Inflammatory macrophage treated with lipopolysaccharide for 1 hour (primary cell): Measurements from ENCODE around the gene DOK4.
"Not testable (repeated sequence)": the region's sequence is repeated elsewhere in the genome, so short reads cannot be mapped to it uniquely, and the experiment has no call there.

Source experiments
- DNase-seq, 2 donors: peaks; one replicate each; pipeline ENCODE4 v3.0.0-alpha.2; 2020 to 2022

DOK4 gene

DNA sequence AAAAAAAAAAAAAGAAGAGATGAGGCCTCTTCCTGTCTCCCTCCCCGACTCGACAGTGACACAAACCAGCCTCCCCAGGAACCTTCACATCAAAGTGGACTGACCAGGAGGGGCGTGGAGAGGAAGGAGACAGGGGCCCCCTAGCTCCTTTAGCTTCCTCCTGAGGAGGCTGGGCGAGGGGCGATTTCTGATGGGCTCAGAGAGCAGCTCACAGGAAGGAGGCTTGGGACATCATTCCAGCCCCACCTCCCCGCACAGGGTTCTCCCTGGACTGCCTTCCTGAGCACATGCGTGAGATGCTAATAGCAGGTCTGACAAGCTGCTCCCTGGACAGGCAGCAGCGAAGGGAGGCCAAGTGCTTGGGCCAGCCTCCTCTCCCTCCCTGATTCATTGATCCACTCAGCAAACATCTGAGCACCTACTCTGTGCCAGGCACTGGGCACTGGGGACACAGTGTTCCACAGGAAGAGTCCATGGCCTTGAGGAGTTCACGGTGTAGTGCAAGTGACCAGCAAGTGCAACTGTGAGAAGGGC, 14.4 kb upstream of the DOK4 start:
- no peak for DNase-seq

DNA sequence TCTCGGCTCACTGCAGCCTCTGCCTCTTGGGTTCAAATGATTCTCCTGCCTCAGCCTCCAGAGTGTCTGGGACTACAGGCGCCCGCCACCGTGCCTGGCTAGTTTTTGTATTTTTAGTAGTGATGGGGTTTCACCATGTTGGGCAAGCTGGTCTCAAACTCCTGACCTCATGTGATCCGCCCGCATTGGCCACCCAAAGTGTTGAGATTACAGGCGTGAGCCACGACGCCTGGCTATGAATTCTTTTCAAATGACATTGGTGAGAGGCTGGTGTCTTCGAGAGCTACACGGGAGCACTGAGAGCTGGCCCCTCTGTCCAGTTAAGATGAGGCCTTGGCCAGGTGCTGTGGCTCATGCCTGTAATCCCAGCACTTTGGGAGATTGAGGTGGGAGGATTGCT, 13.6 kb upstream of the DOK4 start:
- DNase-seq: not testable (repeated sequence)

DNA sequence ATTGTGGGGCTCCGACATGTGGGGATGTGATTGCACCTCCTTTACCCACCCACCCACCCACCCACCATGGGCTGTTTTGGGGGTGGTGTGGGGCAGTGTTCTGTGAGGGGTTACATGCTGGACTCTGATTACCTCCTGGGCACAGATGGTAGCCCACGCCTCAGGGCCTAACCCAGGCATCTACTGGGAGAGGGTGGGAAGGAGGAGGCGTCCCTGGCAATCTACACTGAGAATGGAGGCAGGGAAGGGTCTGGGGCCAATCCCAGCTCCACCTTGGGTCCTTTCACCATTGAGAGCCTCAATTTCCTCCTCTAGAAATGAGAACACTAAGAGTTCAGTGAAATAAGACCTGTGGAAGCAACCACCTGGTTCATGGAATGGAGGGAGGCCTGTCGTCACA, 11.7 kb upstream of the DOK4 start:
- no peak for DNase-seq

DNA sequence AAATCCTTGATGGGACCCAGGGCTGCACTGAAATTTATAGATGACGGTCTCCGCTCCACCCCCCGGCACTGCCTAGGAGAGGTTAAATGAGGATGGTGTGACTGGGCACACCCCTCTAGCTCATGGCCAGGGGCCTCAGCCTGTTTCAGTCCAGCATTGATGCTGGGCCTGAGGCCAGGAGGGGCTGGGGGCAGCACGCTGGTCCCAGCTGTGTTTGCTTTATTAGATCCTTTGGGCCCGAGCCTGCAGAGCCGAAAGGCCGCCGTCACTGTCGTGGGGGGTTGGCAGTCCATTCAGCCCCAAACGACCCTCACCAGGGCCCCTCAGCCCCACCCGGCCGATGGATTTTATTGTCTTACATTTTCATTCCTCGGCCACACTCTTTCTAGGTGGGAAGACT, 10.8 kb upstream of the DOK4 start:
- no peak for DNase-seq

DNA sequence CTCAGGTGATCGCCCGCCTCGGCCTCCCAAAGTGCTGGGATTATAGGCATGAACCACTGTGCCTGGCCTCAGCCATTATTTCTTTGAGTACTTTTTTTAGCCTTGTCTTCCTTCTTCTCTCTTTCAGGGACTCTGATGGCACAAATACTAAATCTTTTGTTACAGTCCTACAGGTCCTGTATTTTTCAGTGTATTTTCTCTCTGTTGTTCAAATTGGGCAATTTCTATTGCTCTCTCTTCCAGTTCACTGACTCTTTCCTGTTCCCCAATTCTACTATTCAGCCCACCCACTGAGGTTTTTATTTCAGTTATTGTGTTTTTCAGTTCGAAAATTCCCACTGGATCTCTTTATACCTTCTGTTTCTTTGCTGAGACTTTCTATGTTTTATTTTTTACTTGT, 7.5 kb upstream of the DOK4 start:
- DNase-seq: no peak

DNA sequence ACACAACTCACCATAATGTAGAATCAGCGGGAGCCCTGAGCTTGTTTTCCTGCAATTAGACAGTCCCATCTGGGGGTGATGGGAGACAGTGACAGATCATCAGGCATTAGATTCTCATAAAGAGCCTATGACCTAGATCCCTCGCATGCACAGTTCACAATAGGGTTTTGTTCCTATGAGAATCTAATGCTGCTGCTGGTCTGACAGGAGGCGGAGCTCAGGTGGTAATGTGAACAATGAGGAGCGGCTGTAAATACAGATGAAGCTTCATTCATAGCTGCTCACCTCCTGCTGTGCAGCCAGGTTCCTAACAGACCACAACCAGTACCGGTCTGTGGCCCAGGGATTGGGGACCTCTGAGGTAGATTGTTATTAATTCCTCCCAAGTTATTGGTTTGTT, 2.9 kb upstream of the DOK4 start:
- DNase-seq: no peak

DNA sequence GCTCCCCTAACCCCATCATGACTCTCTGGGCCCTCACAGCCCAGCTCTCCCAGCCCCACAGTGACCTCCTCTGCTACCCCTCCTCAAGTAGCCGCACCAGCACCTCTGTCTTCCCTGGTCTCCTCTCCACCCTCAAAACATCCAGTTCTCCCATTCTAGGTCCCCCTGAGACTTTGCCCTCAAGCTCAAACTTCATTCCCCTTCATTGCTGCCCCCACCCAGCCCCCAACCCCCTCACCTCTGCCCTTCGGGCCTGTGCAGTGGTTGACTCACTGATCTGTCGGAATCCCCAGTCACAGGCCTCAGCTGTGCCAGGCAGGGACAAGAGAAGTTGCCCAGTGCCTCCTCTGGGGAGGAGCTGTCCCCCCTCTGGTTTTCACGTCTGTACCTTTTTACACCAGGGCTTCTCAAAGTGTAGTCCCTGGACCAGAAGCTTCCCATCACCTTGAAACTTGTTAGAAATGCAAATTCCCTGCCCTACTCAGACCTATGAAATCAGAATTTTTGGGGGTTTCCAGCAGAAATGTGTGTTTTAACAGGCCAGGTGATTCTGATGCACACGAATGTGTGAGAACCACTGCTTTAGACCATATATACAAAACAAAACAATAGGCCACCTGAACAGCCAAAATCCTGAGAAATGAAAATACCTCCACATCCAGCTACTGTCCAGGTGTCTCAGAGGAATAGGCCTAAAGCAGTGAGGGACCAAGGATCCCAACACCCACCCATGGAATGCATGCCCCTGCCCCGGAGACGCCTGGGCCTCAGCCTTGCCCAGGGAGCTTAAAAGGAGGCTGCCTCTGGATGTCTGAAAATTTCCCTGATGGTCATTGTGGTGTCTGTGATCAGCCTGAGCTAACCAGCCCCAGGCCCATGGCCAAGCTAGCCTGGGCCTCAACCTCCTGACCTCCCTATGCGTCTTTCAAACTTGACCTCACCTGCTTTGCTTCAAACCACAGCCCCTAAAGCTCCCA, 853 bp upstream of the DOK4 start:
- DNase-seq: no peak

DNA sequence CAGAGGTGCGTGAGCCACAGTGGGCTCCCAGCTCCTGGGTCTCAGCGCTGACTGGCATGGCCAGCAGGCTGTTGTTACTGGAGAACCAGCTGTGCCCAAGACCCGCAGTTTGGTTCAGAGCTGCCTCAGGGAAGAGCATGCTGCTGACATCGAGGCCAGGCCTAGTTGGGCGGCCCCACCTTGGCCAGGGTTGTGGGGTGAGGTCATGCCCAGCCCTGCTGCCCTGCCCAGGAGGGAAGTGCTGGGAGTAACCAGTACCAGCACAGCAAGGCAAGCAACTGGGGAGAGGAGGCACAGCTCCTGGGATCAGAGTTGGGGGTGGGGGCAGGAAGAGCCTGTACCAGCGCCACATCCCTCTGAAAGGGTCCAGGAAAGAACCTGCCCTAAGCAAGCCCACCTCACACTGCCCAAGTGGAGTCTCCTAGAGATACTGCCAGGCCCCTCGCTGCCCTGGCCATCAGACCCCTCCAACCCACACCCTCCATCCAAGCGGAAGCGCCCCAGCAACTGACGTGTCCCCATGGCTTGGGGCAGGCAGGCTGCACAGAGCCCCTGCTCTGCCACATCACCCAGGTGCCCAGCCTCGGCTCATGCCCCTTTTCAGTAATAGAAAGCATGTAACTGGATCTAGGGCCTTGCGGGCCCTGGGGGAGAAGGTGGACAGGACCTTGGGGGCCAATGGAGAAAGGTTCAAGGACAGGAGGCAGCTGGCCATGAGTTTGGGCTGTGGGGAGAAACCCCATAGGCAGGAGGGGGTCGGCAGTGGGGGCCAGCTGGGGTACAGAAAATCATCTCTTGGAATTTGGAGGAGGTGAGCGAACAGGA, 990 bp downstream of the DOK4 start:
- no peak for DNase-seq

DNA sequence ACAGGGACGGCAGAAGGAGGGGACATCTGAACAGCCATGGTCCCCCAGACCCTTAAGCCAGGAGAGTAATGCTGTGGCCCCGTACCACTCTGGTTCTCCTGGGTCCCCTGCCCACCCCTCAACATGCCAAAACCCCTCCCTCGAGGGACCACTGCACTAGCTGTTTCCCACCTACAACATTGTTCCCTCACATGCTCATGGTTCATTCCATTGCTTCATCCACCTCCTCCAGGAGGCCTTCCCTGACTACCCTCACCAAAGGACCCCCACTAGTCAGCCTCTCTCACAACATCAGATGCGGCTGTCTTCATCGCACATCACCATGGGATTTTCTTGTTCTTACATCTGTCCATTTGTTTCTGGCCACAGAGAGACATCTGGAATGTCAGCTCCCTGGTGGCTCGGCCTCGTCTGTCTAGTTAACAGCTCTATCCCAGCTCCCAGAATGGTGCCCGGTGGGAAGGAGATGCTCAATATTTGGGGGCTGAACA, 1.7 kb downstream of the DOK4 start:
- no peak for DNase-seq

DNA sequence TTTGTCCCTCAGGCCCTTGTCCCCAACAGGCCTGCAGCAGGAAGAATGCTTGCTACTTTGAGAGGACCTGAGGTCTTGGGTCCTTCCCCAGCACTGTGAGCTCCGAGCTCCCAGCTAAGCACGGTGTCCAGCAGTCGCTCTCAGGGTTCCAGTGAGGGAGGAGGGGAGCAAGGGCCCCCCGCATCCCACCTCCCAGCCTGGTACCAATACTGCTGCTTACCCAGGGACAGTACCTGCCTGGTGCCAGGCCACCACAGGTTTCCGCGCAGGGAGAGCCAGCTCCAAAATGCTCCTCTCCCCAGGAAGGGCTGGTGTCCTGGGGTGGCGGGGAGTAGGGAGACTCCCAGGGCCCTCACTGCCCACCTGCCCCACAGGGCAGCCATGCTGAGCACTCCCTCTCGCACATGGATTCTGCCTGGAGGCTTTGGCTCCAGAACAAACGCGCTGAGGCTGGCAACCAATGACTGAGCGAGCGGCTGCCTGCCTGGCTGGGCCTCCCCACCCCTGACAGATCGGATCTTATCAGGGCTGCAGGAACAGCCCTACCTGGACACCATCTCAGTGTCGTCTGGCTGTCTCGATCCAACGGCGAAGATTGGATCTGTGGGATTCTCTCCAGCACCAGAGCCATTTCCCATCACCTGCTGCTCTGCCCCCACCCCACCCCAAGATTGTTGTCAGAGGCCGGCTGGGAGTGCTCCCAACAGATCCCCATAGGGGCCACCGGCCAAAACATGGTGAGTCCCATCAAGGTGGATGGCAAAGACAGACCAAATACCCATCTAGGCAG, 2.4 kb downstream of the DOK4 start:
- DNase-seq: no peak

DNA sequence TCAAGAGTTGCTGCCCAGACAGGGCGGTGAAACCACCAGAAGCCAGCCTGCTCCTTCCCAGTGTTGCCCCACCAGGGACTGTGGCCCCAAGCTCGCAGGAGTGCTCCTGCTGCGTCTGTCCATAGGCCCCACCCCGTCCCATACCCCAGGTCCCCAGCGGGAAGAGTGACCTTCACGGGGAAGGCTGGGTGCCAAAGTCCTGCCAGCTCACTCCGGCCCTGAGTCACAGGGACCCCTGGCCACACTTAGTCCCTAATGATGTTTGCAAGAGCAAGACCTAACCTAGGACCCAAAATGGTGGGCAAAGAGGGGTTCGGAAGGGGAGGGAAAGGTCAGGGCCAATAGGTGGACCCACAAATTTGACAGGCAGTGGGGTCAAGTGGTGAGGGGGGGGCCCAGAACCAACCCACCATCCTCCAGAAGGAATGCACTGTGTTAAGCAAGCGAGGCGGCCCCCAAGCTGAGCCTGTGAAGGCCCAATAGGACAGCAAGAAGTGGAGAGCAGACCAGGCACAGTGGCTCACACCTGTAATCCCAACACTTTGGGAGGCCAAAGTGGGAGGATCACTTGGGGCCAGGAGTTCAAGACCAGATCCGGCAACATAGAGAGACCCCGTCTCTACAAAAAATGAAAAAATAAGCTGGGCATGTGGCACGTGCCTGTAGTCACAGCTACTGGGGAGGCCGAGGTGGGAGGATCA, 3.3 kb downstream of the DOK4 start:
- no peak for DNase-seq

DNA sequence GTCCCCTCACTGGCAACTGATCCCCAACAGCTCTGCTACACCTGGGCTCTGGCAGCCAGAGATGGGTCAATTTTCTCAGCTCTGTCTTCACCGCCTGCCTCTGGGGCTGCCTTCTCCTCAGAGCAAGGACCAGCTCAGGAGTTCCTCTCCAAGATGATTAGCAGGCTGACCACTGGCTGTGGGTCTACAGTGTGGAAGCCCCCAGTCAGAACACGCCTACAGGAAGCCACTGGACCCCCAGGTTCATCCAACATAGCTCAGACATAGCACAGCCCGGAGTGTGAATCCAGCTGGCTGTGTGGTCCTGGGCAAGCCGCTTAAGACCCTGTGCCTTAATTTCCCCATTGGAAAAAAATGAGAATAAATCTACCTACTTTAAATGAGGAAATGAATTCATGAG, 4.9 kb downstream of the DOK4 start:
- DNase-seq: no peak

DNA sequence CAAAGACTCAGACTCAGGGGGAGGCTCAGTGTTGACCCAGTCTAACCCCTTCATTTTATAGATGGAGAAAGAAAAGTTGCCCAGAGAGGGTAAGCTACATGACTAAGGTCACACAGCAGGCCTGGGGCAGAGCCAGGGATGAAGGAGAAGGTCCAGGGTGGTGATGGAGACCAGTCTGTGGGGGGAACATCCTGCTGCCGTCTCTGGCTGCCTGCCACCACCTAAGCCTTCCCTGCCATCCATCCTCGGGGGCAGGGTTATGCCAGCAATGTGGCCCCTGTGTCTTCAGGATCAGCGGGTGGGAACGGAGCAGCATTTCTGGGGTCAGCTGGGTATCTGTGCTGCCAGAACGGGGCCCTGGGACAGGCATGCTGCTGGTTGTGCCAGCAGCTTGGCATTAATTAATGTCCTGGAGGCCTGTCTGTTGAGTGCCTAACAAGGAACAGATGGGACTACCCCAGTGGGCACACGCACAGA, 5.5 kb downstream of the DOK4 start:
- DNase-seq: no peak

DNA sequence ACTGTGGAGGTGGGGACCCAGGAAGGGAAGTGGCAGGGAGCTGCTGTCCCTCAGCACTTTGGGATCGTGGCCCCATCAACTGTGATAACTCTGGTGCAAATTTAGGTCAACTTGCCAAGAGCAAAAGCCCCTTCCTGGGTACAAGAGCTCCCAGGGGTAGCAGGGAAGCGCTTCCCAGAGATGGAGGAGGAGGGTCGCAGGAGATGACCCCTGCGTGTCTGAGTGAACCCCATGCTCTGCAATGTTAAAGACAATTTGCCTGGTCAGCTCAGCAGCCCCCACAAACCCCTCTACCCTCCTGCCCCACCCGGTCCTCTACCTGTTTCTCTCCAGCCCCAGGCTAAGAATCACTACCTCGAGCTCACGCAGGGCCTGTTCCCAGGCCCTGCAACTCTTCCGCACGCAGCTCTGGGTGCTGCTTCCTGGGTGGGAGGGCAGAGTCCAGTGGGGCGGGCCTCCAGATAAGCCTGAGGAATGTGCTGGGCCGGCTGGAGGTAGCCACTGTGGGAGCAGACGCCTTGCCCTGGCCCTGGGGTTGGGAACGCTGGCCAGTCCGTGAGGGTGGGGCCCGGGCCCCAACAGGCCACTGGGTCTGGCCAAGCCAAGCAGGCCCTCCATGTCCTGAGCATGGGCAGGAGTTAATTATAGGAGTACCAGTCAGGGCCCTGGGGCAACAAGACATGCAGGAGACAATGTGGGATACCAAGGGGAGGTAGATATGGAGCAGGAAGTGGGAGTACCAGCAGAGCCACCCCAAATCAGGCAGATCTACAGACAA, 6.1 kb downstream of the DOK4 start:
- no peak for DNase-seq

DNA sequence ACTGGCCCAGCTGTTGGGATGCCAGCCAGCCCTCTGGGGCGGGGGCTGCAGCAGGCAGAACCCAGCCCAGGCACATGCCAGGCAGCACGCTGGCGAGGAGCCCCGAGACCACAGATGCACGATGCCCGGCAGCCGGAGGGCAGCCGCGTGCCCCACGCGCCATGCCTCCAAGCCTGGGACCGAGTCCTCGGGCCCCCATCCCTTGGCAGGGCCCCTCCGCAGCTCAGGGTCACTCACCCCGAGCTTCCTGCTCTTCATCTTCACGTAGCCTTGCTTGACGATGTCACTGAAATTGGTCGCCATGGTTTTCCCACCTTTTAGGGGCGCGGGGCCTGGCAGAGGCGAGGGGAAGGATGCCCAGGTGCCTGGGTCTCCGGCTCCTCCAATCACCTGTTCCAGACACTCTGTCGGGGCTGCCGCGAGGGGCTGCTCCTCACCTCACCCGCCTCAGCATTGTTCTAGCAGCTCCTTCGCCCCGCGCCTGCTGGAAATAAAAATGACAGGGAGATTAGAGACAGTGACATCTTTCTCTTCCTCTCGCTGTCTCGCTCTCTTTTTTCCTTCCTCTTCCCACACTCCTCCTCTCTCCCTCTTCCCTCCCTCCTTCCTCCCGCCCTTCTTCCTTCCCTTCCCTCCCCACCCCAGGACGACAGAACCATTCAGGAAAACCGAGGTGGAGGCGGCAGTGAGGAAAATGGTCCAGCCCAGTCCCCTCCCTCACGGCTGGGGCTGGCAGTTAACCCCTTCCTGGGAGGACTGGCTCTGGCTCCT, 6.9 kb downstream of the DOK4 start:
- no peak for DNase-seq

DNA sequence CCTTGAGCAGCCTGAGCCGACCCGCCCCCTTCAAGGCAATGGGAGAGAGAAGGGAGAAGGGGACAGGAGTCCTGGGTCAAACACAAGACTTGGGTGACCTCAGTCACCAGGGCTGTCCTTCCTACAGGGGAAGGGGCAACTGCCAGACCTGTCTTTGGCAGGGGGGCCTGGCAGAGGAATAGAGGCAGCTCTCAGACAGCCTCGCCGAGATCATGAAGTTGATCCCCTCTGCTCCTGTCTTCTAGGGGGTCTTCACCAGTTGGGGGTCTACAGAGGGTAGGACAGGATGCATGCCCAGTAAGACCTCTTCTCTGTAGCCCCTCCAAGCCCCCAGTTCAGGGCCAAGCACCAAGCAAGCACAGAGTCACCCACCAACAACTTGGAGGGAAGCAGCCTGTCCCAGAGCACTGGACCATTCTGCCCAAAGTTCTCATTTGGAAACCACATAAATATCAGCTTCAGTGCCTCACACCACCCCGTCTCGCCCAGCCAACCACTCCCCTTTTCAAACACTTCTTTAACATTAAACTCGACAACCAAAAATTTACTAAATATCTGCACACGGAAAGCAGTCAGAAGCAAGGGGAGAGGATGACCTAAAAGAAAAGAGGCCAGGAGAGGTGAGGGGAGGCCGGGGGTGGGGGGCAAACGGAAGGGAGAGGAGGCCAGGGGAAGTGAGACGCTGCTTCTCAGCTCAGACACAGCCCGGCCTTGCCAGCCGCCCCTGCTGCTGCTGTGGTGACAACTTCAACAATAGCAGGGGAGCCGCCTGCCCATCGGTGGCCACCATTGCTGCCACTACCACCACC, 7.7 kb downstream of the DOK4 start:
- DNase-seq: no peak

DNA sequence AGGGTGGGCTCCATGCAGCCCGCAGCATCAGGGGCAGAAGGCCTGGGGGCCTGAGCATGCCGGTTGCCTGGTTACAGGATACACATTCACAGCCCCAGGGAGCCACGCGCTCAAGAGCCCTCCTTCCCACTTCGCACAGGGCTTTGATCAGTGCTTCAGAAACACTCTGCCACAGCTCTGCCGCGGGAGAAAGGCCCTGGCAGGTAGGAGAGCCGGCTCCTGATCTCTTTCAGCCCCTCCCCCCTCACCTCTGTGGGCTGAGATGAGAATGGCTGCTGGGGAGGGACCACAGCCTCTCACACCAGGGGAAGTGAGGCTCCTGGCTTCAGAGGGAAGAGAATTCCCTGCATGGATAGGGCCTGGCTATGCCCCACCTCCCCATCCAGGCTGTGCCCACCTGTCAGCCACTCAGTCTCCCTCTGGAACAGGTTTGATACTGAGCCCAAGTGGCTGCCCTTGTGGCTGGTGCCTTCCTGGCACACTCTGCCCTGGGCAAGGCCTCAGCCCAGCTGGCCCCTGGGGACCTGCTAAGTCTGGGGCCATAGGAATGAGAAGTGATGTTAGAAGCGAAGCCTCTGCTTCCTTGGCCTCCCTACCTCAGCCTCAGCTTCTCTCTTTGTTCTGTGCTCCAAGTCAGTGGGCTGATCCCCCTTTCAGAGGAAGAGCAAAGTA, 8.6 kb downstream of the DOK4 start:
- no peak for DNase-seq

DNA sequence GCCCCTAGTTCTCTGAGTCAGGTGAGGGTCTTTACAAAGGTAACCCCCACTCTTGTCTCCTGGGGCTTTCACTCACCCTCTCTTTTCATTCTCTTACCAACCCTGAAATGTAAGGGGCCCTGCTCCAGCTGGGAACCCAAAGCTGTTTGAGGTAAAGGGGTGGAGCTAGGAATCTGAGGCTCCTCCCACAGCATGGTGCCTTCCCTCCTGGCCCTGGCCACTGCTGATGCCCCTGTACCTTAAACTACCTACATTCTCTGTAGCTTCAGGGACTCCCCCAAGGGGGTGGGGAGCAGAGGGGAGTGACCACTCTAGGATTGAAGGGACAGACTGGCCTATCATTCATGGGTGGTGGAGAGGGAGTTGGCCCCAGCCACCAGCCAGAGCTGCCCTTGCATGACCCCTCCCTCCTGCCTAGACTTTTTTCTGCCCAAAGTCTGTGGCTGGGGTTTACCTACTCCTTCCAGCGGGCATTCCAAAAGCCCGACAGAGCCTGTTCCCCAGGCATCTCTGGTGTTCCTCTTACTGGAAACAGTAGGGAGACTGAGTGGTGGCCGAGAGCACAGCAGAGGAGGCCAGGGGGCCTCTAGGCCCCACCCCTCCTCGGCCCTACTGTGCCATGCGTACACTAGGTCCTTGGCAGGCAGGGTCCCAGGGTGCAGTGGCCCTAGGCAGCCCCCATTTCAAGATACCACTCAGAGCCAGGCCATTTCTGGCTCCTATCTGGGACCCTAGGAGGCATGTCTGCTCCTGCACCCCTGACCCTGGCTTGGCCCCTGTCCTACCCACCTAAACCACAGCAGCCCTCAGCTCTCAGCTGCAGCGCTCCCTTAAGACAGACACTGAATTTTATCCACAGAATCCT, 9.5 kb downstream of the DOK4 start:
- DNase-seq: no peak
